Fibroblast of the conjunctiva (primary cell): ENCODE measurements around the gene SNX8.

Experiments used
- DNase-seq: peaks from one replicate; pipeline ENCODE4 v3.0.0-alpha.2; 2010; ENCODE audit warnings: low read depth

Gene SNX8

DNA sequence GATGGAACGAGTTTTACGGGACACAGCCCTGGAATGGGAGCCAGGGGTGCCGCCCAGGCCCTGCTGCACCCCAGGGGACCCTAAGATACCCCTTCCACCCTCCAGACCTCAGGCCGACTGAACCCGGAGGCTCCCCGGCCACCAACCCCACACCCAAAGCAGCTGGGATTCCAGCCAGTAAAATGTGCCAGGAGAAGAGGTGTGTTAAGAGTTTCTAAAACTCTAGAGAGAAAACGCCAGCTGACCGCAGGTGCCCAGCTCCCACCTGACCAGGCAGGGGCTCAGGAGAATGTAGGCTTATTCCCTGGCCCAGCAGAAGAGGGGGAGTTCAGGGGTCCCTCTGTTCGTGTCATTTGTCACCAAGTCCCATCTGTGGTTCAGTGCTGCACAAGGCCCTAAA lies 54.8 kb downstream of the SNX8 start:
- DNase-seq, result no peak

DNA sequence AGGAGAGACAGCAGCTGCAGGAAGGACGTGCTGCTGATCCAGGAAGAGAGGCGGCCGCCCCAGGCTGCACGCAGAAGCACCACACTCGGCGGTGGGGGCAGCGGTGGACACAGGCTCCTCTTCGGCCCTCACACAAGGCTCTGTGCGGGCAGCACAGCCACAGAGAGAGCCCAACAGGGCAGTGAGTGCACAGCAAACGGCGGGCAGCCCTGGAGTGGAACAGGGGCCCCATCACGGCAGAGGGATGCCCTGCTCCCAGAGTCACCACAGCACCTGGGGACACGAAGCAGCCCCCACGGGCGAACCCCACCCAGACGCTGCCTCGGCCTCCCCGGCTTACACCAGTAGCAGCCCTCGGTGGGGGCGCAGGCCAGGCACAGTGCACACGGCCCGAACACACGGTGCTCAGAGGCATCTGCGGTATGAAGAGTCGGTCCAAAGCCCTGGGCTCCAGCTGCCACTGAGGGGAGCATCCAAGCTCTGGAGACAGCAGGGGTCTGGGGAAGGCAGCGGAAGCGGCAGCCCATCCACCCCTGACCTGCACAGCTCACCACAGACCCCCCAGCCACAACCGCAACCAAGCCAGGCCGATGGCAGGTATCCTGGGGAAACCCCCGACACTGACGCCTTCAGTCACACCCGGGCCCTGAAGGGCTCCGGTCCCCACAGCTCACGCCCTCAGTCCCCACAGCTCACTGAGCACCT lies 55.4 kb downstream of the SNX8 start:
- no peak for DNase-seq

DNA sequence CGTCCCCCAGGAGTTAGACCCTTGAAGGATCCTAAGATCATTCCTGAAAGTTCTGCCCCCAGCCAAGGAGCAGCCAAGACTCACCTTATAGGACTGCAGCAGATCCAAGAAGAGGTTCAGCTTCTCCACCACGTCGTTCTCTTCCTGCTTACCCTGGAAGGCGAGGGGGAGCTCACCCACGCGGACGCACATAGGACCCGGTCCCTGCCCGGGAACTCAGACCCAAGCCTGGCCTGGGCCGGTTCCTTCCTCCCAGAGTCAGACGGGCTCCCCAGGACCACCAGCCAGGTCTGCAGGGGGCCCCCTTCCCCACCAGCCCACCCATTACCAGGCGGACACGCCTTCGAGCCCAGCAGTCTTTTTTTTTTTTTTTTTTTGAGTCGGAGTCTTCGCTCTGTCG lies 56.6 kb downstream of the SNX8 start:
- no peak for DNase-seq

DNA sequence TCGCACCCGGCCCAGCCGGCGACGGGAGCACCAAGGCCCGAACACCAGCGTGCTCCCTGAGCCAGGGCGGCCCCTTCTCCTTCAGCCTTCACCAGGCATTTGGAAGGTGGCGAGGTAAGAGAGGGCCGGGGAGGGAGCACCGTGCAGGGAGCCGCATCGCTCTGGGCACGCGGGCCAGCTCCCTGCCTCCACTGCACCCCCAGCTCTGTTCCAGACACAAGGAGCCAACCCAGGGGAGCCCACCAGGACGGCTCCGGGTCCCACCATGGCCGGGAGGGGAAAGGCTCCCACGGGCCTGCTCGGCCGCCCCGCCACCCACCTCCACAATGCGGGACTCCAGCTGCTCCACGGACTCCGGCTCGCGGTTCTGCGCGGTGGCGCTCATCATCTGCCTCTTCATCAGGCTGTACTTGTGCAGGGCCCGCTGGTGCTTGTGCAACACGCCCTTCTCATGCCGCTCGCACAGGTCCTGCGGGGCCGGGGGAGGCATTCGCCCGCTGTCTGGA lies 57.1 kb downstream of the SNX8 start:
- DNase-seq, result no peak

DNA sequence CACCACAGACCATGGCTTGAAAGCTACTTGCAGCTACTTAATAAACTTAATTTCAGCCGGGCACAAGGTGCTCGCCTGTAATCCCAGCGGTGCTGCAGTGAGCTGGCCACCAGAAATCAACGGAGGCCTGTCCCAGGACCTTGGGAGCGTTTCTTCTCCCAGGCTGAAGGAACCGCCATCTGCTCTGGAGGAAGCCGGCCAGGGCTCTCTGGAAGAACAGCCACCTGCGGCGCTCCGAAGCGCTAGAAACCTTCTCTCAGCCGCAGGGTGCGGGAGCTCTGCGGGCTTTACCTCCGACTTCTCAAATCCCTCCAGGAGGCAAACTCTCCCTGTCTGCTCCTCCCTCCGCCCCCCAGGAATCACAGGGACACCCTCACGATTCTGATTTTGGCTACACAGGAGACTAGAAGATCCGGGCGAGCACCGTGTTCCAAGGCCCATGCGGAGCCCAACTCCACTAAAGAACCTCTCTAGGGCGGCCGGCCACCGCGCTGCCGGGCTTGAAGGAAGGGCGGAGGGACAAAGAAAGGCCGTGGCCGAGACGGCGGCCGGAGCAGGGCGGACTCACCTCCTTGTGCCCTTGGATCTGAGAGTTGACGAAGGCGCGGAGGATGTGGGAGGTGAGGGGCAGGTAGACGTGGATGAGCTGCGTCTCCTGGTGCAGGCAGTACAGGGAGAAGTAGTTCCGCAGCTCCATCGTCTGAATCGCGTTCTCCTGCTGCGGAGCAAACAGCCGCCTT lies 57.8 kb downstream of the SNX8 start:
- no peak for DNase-seq

DNA sequence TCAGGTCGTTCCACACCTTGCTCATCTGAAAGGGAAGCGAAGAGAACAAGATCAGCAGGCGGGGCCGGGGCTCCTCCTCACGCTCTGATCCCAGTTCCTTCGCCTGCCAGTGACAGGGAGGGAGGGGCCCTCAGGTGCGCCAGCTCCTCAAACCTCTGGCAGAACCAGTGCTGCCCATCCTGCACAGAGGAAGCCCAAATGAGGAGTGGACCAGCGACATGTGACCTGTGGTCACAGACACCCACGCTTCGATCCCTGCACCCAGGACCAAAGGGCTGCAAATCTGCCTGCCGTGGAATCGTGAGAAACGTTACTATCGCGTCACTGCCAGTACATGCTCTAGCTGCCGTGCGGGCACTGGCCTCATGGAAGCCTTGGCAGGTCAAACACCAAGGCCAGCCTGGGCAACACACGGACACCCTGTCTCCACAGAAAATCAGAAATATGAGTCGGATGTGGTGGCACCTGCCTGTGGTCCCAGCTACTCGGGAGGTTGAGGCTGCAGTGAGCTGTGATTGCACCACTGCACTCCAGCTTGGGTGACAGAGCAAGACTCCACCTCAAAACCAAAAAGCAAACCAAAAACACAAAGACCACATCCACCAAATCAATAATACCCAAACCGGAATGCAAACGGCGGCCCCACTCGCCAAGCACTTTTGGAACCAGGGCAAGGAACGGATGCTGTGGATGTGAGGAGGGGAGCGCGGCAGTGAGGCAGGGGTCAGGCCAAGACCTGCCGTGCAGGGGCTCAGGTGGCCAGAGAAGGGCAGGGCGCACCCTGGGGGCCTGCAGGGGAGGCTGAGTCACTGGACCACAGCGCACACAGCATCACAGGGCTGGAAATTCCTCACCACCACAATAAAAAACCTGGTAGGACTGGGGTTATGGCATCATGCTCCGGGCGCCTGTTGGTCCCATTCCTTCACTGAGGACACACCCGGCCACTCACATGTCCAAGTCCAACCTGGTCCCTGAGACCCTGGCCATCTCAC lies 58.8 kb downstream of the SNX8 start:
- no peak for DNase-seq

DNA sequence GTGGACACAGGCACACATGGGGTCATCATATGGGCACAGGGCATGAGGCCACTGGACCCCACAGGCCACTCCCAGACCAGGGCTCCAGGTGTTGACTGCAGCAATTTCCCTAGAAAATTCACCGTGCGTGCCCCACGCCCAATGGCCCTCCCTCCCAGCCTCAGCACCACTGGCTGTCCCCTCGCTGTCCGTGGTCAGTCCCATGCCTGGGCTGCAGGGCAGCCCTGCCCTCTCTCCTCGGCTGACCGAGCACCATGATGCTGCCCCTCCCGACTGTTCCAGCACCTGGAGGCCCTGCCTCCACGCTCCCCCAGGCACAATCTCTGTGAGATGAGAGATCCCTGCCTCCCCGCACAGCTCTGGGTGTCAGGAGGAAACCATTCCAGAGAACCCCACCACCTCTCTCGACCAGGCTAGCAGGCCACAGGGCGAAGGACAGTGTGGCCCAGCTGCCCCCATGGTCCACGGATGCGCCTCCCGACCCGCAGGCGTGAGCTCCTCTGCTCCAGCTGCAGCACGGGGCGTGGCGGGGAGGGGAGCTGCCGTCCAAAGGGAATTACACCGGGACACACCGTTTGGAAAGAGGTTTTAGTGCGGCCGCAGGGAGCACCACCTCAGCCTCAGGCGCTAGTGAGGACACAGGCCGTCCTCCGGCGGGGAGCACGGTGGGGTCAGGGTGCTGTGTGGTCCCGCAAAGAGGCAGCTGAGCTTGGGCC lies 59.7 kb downstream of the SNX8 start:
- DNase-seq, result no peak

DNA sequence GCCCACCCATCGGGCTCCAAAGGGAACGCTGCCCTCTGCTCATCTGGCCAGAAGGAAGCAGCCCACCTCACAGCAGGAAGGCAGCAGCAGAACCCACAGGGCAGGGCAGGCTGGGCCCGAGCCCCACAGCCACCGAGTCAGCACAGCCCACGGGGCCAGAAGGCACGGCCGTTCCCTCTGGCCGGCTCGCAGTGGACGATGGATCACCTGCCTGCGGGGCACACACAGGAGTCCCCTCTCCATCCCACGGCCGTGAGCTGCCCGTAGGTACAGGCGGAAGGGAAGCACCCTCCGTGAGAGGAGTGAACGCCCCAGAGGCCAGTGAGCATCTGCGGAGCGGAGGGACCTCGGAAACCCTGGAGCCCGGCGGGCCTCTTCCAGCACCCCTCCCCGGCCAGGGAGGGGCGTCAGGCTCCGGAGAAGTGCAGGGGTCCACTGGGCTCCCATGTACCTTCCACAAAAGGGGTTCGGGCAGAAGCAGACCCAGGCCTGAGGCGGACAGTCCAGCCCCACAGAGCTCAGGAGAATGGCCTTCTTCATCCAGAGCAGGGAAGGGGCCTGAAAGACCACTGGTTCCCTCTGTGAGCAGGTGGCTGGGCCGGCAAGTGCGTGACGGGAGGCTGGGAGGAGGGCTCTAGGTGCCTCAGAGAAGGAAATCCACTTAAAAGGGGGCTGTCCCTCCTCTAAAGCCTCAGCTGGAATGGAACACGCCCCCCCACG lies 60.6 kb downstream of the SNX8 start:
- no peak for DNase-seq

DNA sequence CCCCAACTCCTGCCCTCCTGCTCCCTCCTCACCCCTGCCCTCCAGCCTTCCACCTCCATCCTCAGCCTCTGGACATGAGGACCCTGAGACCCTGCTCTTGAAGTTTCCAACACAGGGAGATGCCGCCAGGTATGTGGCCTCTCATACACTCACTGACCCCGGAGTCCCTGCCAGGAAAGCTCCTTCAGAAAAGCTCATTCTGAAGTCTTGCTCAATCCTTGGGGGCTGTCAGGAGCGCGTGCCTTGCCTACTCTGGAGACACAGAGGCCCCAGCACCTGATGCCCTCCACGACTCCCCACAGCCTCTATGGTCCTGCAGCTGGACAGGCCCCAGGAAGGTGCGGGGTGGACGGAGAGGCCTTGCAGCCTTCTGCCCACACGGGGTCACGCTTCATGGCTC lies 61.2 kb downstream of the SNX8 start:
- no peak for DNase-seq

DNA sequence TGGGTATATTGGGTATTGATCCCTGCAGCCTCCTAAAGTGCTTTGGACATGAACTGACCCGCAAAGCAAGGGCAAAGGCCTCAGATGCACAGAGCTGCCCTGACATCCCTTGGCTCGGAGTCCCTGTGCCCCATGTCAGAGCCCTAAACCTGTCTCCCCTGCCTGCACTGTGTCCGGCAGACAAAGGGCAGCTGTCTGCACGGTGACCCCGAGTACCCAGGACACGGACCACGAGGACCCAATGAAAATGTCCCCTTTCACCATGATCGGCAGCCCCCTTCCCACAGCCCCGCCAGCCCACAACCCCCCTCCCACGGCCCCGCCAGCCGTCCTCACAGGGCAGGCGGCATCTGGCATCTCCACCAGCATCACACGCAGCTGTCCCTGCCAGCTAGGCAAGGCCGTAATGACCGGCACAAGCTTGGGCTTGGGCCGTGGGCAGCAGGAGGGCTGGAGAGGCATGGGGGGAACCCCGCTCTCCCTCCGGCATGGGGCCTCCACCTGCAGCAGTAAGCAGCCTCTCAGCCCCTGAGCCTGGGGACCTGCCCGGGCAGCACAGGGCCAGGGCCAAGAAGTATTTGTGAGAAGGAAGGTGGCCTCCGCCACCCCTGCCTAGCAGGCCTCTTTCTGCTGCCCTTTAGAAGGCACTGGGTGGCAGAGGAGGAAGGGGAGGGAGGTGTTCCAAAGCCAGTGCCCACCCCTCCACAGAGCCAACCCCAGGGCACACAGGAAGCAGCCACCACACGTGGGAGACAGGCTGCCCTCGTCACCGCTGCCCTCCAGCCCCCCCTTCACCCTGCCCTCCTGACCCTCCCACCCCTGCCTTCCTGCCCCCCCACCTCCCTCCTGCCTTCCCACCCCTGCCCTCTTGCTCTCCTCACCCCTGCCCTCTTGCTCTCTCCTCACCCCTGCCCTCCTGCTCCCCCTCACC lies 62.1 kb downstream of the SNX8 start:
- DNase-seq, result no peak

DNA sequence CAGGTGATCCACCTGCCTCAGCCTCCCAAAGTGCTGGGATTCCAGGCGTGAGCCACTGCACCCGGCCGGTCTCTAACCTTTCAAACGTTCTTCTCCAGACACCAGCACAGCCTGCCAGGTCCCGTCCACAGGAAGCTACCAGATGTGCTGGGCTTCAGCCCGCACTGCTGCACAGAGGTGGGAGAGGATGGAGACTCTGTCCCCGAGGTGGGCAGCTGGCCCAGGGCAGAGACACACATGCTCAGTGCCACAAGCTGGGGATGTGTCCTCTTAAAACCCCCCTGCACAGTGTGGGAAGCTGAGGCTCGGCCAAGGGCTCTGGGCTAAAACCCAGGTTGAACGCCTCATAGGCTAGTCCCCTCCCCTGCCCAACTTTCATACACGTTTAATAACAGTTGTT lies 62.9 kb downstream of the SNX8 start:
- DNase-seq, result no peak

DNA sequence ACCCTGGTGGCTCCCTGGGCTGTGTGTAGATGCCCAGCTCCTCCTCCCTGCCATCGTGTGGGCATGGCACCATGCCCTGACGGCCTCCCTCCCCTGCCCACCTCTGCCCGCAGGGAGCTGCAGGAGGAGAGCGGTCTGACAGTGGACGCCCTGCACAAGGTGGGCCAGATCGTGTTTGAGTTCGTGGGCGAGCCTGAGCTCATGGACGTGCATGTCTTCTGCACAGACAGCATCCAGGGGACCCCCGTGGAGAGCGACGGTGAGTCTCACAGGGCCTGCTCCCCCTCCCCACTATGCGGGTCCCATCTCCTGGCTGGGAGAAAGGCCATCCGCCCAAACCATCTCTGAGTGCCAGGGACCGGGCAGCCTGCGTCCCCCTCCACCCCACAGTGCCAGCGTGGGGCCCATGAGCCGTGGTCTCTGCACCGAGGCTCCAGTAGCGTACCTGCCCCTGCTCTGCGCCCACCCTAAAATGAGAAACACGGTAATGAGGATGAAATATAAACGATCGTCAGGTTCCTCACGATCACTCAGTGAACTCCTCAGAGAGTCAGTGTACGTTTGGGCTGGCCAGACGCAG lies 64.4 kb downstream of the SNX8 start:
- no peak for DNase-seq

DNA sequence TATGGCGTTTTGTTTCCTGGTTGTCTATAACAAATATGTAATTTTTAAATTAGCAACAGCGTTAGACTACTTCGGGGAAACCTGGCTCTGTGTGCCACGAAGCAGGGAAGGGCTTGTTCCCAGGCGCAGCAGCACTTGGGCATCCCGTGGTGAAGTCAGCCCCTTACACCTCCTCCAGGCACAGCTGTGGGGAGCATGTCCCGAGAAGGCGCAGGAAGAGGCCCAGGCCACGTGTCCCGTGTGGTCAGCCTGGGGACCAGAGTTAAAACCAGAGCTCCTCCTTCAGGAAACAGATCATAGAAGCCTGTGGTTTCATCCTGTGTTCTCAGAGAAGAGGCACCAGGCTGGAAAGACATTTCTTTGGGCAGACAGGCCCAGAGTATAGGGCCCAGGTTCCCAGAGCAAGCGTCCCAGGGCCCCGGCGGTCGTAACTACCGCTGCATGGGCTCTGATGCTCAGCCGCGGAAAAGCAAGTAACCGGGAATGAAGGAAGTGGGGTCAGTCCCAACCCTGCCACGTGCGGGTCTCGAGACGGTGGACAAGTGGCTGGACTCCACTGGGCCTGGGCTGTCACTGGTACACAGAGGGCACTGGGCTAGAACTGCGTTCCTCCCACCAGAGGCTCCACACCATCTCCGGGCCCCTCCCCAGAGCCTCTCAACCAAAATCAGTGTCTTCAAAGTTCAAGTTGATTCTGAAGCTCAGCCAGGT lies 65.1 kb downstream of the SNX8 start:
- peak; percentile 87 for DNase-seq

DNA sequence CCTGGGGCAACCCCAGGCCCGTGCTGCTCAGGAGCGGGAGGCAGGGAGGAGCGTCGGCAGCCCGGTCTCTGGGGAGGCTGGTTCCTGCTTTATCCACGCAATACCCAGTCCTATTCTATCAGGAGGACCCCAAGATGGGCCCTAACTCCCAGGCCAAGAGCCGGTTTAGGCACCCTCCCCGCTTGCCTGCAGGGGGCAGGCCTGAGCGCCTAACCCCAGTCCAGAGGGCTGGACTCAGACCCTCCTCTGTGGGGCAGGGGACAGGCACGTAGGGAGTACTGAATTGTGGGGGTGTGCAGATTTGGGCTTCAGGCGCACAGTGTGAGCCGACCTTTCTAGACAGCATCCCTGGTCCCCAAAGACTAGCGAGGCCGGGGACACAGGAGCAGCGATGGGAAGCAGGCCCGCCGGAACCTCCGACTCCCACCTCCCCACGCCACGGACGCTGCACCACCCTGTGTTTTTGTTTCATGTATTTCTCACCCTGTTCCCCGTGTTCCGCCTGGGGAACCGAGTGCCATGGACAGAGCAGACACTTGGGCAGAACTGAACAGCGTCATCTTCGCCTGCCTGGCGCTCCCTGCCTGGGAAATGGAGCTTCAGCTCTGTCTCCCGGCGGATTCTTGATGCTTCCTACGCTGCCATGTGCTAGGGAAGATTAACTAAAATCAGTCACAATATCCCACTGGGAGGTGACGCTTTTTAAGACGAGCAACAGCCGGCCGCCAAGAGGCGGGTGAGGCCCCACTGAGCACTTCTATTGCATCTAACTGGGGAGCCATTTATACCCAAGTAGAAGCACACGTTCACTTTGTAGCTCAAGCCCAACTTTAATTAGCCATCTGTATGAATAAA lies 66.9 kb downstream of the SNX8 start:
- no peak for DNase-seq

DNA sequence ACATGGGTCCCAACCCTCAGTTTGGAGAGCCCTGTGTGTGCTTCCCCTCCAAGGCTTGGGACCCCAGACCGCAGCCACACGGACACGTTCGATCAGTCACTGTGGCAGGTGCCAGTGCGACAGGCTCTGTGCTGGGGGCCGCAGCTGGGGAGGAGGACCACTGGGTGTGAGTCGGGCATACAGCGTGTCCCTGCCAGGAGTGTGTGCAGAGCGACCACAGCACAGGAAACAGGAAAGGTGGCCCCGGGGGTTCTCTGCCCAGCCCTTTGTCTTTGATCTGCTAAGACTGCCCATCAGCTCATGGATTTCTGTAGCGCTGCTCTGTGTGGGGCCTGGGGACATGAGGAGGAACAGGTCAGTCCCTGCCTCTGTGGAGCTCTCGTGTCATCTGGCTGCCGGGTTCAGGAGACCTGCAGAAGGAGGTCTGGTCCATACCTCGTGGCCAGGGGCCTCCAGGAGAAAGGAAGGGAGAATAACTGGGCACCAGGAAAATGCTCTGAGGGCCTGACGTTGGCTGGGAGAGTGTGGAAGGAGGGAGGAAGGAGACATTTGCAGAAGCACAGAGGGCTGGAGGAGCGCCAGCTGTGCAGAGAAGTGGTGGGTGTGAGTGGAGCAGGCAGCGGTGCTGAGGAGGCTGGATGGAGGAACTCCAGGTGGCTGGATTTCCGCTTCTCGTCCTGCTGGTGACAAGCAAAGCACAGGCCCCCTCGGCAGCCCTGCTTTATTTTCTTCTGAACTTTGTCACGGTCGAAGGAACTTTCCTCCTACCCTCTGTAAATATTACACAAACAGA lies 68.2 kb downstream of the SNX8 start:
- no peak for DNase-seq

DNA sequence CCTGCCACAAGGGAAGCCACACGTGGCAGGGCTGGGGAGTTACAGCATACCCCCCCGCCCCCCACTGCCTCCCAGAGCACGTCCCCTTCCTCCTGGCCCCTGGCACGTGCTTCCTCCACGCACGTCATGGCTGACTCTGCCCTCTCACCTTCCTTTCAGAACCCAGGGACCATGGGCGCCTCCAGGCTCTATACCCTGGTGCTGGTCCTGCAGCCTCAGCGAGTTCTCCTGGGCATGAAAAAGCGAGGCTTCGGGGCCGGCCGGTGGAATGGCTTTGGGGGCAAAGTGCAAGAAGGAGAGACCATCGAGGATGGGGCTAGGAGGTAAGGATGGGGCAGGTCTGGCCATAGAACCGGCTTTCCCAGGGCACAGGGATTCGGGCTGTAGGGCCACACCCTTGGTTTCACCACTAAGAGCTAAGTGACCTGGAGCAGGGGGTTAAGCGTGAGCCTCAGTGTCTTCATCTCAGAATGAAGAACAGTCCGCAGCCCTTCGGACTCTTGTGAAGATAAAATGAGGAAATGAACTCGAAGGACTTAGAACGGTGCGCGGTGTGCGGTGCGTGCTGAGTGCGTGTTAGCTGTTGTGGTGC lies 69.7 kb downstream of the SNX8 start:
- DNase-seq, result no peak

DNA sequence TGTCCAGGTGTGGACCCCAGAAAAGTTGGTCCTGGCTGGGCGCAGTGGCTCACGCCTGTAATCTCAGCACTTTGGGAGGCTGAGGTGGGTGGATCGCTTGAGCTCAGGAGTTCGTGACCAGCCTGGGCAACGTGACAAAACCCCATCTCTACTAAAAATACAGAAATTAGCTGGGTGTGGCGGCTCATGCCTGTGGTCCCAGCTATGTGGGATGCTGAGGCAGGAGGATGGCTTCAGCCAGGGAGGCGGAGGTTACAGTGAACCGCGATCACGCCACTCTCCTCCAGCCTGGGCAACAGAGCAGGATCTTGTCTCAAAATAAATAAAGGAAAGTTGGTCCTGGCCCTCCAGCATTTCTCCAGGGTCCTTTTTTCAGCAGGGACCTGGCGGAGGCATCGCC lies 70.8 kb downstream of the SNX8 start:
- DNase-seq, result no peak
